HG02610 (cell line): ENCODE data around the gene ZC3HAV1.
A peak's percentile ranks its signal among the peaks of the same experiment; 100 is the strongest.
"Not testable (repeated sequence)": the region's sequence is repeated elsewhere in the genome, so short reads cannot be mapped to it uniquely, and the experiment has no call there.

ENCODE experiments used
- ATAC-seq: cut with Tn5 transposase; IDR thresholded peaks from one replicate; pipeline ENCODE4 v1.9.1; 2021; ENCODE audit warnings: mild to moderate bottlenecking, moderate library complexity; ENCODE audit not compliant: unreplicated experiment

The ZC3HAV1 gene

GRCh38 chr7:139054656-139055055, 54.9 kb downstream of the ZC3HAV1 start:
- ATAC-seq = not testable (repeated sequence)

- no peak for ATAC-seq
Measured at GRCh38 chr7:139054101-139054500, 55.4 kb downstream of the ZC3HAV1 start.

- ATAC-seq = no peak
Measured at GRCh38 chr7:139051655-139052054, 57.9 kb downstream of the ZC3HAV1 start.

DNA sequence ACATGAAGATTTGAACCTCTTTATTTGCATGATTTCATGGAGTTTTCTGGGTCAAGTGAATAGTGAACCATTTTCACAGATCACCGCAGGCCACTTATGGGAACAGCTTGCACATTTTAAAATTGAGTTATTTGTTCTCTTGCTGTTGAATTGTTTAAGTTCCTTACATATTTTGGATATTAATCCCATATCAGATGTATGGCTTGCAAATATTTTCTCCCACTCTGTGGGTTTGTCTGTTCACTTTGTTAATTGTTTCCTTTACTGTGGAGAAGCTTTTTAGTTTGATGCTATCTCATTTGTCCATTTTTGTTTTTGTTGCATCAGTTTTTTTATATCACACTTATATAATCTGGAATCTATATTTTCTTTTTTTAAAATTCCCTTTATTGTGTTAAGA, 59.6 kb downstream of the ZC3HAV1 start:
- ATAC-seq = no peak

GRCh38 chr7:139049111-139049510, 60.4 kb downstream of the ZC3HAV1 start:
- no peak for ATAC-seq

DNA sequence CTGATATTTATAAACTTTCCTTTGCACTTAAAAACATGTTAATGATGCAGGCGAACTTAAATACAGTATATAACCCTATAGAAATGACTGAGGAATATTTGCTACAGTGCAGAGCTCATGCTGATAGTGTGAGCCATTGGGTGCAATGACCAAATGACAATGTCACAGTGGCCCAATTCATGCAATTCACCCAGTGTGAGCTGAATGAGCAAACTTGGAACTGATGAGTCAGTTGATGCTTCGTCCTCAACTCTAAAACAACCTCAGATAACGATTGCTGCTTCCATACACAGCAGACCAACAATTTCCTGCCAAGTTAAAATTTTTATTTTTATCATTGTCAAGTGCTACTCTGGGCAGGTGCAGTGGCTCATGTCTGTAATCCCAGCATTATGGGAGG, 61.5 kb downstream of the ZC3HAV1 start:
- no peak for ATAC-seq

DNA sequence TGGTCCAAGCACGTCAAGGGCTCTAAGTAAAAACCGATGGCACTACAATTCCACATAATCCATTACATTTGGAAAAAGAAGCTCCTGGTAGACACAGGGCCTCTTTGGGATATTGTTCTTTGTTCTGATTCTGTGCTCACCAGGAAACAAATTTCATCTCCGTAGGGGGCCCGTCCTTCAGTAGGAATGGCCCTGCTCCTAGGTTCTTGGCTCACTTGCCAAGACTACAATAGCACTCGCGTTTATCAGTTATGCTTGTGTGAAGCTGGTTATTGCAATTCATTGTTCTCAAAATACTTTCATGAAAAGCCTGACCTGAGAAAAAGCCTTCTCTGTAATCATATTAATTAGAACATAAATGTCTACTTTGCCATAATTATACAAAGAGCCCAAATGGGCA, 63.4 kb downstream of the ZC3HAV1 start:
- ATAC-seq = no peak

- ATAC-seq = no peak
Measured at GRCh38 chr7:139044813-139045794, 64.4 kb downstream of the ZC3HAV1 start.

DNA sequence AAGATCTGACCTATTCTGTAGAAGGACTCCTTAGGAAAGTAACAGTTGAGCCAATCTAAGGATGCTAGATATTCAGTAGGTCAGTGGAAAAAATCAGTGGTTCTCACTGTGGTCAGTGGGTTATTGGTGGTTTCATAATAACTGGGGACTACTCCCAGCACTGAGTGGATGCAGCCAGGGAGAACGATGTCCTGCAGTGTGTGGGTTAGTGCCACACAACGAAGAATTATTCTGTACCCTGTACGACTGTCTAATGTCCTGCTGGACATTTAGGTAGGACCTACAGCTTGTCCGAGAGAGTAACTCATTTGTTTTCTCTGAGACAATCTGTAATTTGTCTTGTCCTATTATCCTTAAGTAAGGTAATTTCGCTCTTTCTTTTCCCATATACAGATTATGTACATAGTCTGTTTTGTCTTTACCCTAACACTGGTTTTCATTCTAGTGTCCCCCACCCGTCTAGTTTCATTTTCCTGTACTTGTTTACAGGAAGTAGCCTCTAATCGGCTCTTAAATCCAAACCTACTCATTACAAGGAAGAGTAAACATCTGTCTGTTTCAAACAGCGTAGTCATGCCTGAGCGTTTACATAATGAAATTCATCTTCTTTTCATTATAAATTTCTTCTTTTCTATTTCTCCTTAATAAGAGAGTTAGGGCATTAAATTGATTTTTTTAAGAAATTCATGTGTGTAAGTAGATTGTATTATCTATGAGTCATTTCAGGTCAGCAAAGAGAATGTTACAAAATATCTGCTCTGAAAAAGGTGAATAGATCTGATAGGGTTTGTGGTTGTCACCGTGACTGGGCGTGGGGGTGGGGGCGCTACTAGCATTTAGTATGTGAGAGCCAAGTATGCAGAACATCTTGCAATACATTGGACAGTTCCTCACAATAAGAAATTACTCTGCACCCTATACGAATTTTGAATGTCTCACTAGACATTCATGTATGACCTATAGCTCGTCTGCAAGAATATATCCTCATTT, 65.4 kb downstream of the ZC3HAV1 start:
- no peak for ATAC-seq

DNA sequence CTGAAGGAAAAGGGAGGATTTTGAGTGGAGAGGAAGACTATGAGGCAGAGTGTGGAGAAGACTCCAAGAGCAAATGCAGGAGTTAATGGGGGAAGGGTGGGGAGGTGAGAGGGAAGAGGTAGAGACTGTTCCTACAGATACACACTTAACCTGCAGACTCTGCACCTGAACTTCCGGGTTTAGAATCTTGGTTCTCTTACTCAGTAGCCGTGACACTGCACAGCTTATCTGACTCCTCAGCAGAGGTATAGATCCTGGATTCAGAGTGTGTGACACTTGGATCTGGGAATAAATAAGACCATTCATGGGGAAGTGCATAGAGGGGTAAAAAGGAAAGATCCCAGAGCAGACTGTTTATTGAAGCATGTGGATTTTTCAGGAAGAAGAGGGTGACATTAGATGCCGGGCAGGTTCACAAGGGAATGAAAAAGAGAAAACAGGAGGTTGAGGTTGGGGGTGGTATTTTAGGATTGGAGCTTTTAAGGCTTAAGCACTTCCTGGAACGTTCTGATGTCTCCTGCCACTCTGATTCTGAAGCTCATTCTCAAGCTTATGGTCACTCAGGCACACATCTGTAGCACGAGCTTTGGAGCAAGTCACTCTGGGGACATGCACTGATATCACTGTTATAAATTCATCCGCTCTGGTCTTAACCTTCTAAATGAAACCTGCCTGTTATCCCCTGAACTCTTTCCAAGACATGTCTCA, 68.0 kb downstream of the ZC3HAV1 start:
- ATAC-seq = no peak

GRCh38 chr7:139038691-139039090, 70.8 kb downstream of the ZC3HAV1 start:
- no peak for ATAC-seq

- ATAC-seq = no peak
Measured at GRCh38 chr7:139036901-139037300, 72.6 kb downstream of the ZC3HAV1 start.

GRCh38 chr7:139035586-139036353, 73.8 kb downstream of the ZC3HAV1 start, which contains the start of gene ZC3HAV1L:
Gene ZC3HAV1L (minus strand): TSS chr7:139036042. CDS start chr7:139036017, 25 bp downstream.
- peak; percentile 92 for ATAC-seq

GRCh38 chr7:139034855-139035585, 74.5 kb downstream of the ZC3HAV1 start:
- peak; percentile 15 for ATAC-seq

GRCh38 chr7:139034336-139034735, 75.2 kb downstream of the ZC3HAV1 start:
- no peak for ATAC-seq

DNA sequence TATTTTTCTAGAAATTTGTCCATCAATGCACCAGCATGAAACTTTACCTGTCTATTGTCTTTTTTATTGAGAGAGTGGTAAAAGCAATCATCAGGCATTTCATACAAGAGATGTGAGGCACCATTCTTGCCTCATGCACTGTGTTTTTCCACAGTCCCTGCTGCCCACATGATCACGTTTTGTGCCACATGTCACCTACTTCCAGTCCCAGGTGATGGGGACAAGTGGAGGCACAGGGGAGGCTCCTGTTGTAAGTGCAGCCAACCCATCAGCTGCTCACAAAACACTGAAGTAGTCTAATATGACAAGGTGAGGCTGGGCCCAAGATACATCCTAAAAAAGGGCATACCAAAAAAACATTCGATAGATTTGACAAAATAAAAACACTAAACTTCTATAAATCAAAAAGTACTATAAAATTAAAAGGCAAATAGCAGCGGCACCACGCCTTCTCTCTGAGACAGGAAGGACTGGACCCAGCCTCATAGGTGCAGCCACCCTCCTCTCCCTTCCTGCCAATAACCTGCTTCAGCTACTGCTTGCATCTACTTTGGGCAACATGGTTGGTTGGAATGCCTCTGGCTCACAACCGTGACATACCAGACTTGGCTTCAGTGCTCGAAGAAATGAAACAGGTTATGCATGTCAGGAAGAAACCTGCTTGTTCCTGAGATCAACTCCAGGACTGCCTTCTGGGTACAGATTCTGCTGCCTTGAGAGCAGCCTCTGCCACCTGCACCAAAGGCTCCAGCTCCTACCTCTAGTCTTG, 76.0 kb downstream of the ZC3HAV1 start:
- no peak for ATAC-seq

DNA sequence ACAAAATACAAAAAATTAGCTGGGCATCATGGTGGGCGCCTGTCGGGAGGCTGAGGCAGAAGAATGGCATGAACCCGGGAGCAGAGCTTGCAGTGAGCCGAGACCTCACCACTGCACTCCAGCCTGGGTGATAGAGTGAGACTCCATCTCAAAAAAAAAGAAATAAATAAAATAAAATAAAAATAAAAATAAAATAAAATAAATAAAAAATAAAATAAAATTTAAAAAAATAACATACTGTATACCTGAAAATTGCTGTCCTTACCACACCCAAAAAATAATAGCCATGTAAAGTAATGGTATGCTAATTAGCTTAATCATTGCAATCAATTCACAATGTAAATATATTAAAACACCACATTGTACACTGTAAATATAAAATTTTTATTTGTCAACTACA, 77.0 kb downstream of the ZC3HAV1 start:
- ATAC-seq = no peak

DNA sequence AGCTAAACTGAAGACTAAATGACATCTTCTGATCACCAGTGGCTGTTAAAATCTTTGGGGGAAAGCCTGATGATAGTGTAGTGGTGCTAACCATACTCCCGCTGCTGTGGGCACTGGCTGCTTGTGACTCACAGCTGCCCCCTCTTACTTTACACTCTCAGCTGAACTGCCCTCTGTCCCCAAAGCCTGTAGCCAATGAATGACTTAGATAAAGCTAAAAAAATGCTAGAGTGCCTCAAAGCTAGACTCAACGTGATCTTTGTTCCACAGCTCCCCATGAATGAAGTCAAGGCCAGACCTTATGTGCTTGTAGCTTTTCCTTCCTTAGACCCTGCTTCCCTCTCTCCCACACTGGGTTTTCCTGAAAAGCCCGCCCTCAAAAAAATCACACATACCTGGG, 80.2 kb downstream of the ZC3HAV1 start:
- no peak for ATAC-seq
